Dendritic cell treated with granulocyte-macrophage colony-stimulating factor and Interleukin-4, amounts not matched to agents 40 ng/mL and 50 ng/mL, for 4 days (primary cell): ENCODE measurements around the gene MAP2K3.
"Not testable (repeated sequence)": the region's sequence is repeated elsewhere in the genome, so short reads cannot be mapped to it uniquely, and the experiment has no call there.

Experiments
- H3K27ac Mint-ChIP-seq: one replicate; pipeline ENCODE4 v1.8.0; 2022; ENCODE audit warnings: mild to moderate bottlenecking, mixed read lengths
- H3K27me3 Mint-ChIP-seq: one replicate; pipeline ENCODE4 v1.8.0; 2022; ENCODE audit warnings: mild to moderate bottlenecking, mixed read lengths
- H3K36me3 Mint-ChIP-seq: one replicate; pipeline ENCODE4 v1.8.0; 2022; ENCODE audit warnings: low read depth, mixed read lengths
- H3K4me1 Mint-ChIP-seq: one replicate; pipeline ENCODE4 v1.8.0; 2022; ENCODE audit warnings: low read depth, mixed read lengths
- H3K4me3 Mint-ChIP-seq: one replicate; pipeline ENCODE4 v1.8.0; 2022; ENCODE audit warnings: mild to moderate bottlenecking, moderate library complexity, mixed read lengths
- H3K9me3 Mint-ChIP-seq: one replicate; pipeline ENCODE4 v1.8.0; 2022; ENCODE audit warnings: mixed read lengths
- intact Hi-C: fragments of 100-400 bp; cut with micrococcal nuclease; formaldehyde crosslinking; loops from one replicate; pipeline ENCODE4 v1.15.0; 2022

MAP2K3 gene

GRCh38 chr17:21301593-21302550 is 17.4 kb downstream of the MAP2K3 start:
- H3K4me3 Mint-ChIP-seq = no peak overlapping the region
- H3K4me1 Mint-ChIP-seq = no peaks in the 10 kb centered on the region
- no peaks in the 10 kb centered on the region for H3K9me3 Mint-ChIP-seq
- H3K36me3 Mint-ChIP-seq = peaks cover 88% of the 10 kb centered on the region
- no peak overlapping the region for H3K27ac Mint-ChIP-seq
- no peaks in the 10 kb centered on the region for H3K27me3 Mint-ChIP-seq
- intact Hi-C loops = no loop called here

GRCh38 chr17:21302711-21303425 is 18.4 kb downstream of the MAP2K3 start:
- Mint-ChIP-seq H3K9me3 (no peaks in the 10 kb centered on the region), H3K27me3 (no peaks in the 10 kb centered on the region), H3K36me3 (peaks cover 96% of the 10 kb centered on the region), H3K4me1 (no peaks in the 10 kb centered on the region), H3K4me3 (no peak overlapping the region), H3K27ac (no peak overlapping the region)
- intact Hi-C loops = no loop called here

GRCh38 chr17:21303441-21304065 is 19.0 kb downstream of the MAP2K3 start:
- intact Hi-C loops = no loop called here
- Mint-ChIP-seq H3K36me3 (peaks cover 98% of the 10 kb centered on the region), H3K4me1 (no peaks in the 10 kb centered on the region), H3K27me3 (no peaks in the 10 kb centered on the region), H3K27ac (no peak overlapping the region), H3K4me3 (no peak overlapping the region), H3K9me3 (peaks cover 4% of the 10 kb centered on the region)

- H3K27ac Mint-ChIP-seq = no peak overlapping the region
- peaks cover 98% of the 10 kb centered on the region for H3K36me3 Mint-ChIP-seq
- H3K4me1 Mint-ChIP-seq = no peaks in the 10 kb centered on the region
- intact Hi-C loops = no loop called here
- H3K4me3 Mint-ChIP-seq = no peak overlapping the region
- H3K9me3 Mint-ChIP-seq = peaks cover 9% of the 10 kb centered on the region
- no peaks in the 10 kb centered on the region for H3K27me3 Mint-ChIP-seq
Observed at GRCh38 chr17:21304091-21304490, 19.6 kb downstream of the MAP2K3 start.

- H3K4me1 Mint-ChIP-seq, H3K9me3 Mint-ChIP-seq, H3K27me3 Mint-ChIP-seq, H3K27ac Mint-ChIP-seq, intact Hi-C loops, H3K4me3 Mint-ChIP-seq: not testable (repeated sequence)
- H3K36me3 Mint-ChIP-seq = peaks cover 98% of the 10 kb centered on the region
Observed at GRCh38 chr17:21304551-21305151, 20.1 kb downstream of the MAP2K3 start.

GRCh38 chr17:21305431-21306180 is 21.1 kb downstream of the MAP2K3 start:
- H3K27me3 Mint-ChIP-seq, H3K9me3 Mint-ChIP-seq, H3K4me1 Mint-ChIP-seq, H3K27ac Mint-ChIP-seq, intact Hi-C loops, H3K4me3 Mint-ChIP-seq: not testable (repeated sequence)
- H3K36me3 Mint-ChIP-seq = peaks cover 98% of the 10 kb centered on the region

GRCh38 chr17:21306611-21307272 is 22.2 kb downstream of the MAP2K3 start:
- H3K36me3 Mint-ChIP-seq = peaks cover 98% of the 10 kb centered on the region
- H3K4me1 Mint-ChIP-seq = peaks cover 12% of the 10 kb centered on the region
- H3K27ac Mint-ChIP-seq, H3K9me3 Mint-ChIP-seq, H3K27me3 Mint-ChIP-seq, intact Hi-C loops, H3K4me3 Mint-ChIP-seq: not testable (repeated sequence)

- Mint-ChIP-seq H3K4me1 (peaks cover 12% of the 10 kb centered on the region), H3K36me3 (peaks cover 98% of the 10 kb centered on the region)
- intact Hi-C loops, H3K9me3 Mint-ChIP-seq, H3K4me3 Mint-ChIP-seq, H3K27me3 Mint-ChIP-seq, H3K27ac Mint-ChIP-seq: not testable (repeated sequence)
Observed at GRCh38 chr17:21307273-21307625, 22.7 kb downstream of the MAP2K3 start.

GRCh38 chr17:21308931-21309381 is 24.4 kb downstream of the MAP2K3 start:
- intact Hi-C loops, H3K27me3 Mint-ChIP-seq, H3K9me3 Mint-ChIP-seq, H3K4me3 Mint-ChIP-seq, H3K27ac Mint-ChIP-seq: not testable (repeated sequence)
- H3K36me3 Mint-ChIP-seq = peaks cover 98% of the 10 kb centered on the region
- peaks cover 12% of the 10 kb centered on the region for H3K4me1 Mint-ChIP-seq

GRCh38 chr17:21310061-21310765 is 25.7 kb downstream of the MAP2K3 start:
- H3K4me3 Mint-ChIP-seq, H3K27me3 Mint-ChIP-seq, intact Hi-C loops, H3K9me3 Mint-ChIP-seq, H3K27ac Mint-ChIP-seq: not testable (repeated sequence)
- Mint-ChIP-seq H3K36me3 (peaks cover 98% of the 10 kb centered on the region), H3K4me1 (peaks cover 12% of the 10 kb centered on the region)

GRCh38 chr17:21310766-21311602 is 26.5 kb downstream of the MAP2K3 start:
- H3K9me3 Mint-ChIP-seq, H3K4me3 Mint-ChIP-seq, H3K27me3 Mint-ChIP-seq, H3K27ac Mint-ChIP-seq, intact Hi-C loops: not testable (repeated sequence)
- Mint-ChIP-seq H3K36me3 (peaks cover 95% of the 10 kb centered on the region), H3K4me1 (peaks cover 12% of the 10 kb centered on the region)

GRCh38 chr17:21313320-21313719 is 28.8 kb downstream of the MAP2K3 start:
- peaks cover 9% of the 10 kb centered on the region for H3K9me3 Mint-ChIP-seq
- peaks cover 2% of the 10 kb centered on the region for H3K27me3 Mint-ChIP-seq
- peaks cover 74% of the 10 kb centered on the region for H3K36me3 Mint-ChIP-seq
- H3K27ac Mint-ChIP-seq = no peak overlapping the region
- peaks cover 12% of the 10 kb centered on the region for H3K4me1 Mint-ChIP-seq
- intact Hi-C loops = no loop called here
- no peak overlapping the region for H3K4me3 Mint-ChIP-seq
